HUES48 (cell line): ENCODE results near the gene INTS15.

Experiments used
- H3K27ac ChIP-seq: one replicate; pipeline ENCODE4 v1.7.0; 2013; ENCODE audit warnings: low read depth, low read length, inconsistent platforms
- H3K27me3 ChIP-seq: 2 replicates; pipeline ENCODE4 v1.6.1; 2013; ENCODE audit warnings: mild to moderate bottlenecking, low read length; ENCODE audit not compliant: control insufficient read depth, insufficient read depth
- H3K36me3 ChIP-seq: 2 replicates; pipeline ENCODE4 v1.6.1; 2013; ENCODE audit warnings: low read length; ENCODE audit not compliant: control insufficient read depth, insufficient read depth
- H3K4me1 ChIP-seq: 2 replicates; pipeline ENCODE4 v1.6.1; 2013; ENCODE audit warnings: mild to moderate bottlenecking, low read length; ENCODE audit not compliant: control insufficient read depth, insufficient read depth
- H3K4me3 ChIP-seq: 2 replicates; pipeline ENCODE4 v1.5.1; 2013; ENCODE audit warnings: mild to moderate bottlenecking, low read depth, low read length
- H3K9ac ChIP-seq: 2 replicates; pipeline ENCODE4 v1.6.1; 2013; ENCODE audit warnings: mild to moderate bottlenecking, low read depth, low read length, moderate library complexity
- H3K9me3 ChIP-seq: 2 replicates; pipeline ENCODE4 v1.6.1; 2013; ENCODE audit warnings: low read length; ENCODE audit not compliant: control insufficient read depth, insufficient read depth

The INTS15 gene

DNA sequence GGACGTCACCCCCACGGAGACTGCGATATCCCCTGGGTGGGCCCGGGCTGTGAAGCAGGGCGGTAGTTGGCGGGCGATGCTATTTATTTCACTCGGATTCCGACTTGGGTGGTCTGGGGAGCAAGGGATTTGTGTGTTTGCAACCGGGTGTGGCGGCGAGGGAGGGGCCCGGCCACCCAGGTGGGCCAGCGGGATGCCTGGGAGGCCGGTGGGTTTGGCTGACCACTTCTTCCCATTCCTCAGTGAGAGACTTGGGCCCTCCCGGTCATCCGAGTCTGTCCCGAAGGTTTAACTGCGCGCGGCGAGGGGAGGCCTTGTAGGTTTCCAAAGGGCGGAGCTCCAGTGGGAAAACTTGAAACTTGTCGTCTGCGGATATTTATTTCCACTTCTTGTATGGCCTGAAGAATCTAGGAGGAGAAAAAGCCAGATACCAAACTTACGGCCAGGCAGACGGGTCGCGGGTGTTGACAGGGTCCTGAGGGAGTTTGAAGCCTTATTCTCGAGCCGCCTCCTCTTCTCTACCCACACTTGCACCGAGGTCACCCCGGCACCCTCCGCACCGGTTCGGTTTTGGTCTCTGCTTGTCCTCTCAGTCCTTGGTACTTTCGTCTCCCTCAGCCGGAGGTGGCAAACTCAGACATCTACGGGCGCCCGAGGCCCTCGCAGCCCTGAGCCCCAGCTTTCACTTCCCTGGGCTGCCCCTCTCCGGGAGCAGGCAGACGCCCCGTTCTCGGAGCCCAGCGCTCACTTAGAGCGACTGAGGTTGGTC is 65.2 kb downstream of the INTS15 start:
- no peaks in the 10 kb centered on the region for H3K9me3 ChIP-seq
- H3K4me1 ChIP-seq: no peaks in the 10 kb centered on the region; the same call in 1 of the 2 replicates
- no peak overlapping the region for H3K9ac ChIP-seq
- no peaks in the 10 kb centered on the region; the same call in 1 of the 2 replicates for H3K27me3 ChIP-seq
- H3K27ac ChIP-seq: no peak overlapping the region
- no peak overlapping the region for H3K4me3 ChIP-seq
- peaks cover 12% of the 10 kb centered on the region for H3K36me3 ChIP-seq

DNA sequence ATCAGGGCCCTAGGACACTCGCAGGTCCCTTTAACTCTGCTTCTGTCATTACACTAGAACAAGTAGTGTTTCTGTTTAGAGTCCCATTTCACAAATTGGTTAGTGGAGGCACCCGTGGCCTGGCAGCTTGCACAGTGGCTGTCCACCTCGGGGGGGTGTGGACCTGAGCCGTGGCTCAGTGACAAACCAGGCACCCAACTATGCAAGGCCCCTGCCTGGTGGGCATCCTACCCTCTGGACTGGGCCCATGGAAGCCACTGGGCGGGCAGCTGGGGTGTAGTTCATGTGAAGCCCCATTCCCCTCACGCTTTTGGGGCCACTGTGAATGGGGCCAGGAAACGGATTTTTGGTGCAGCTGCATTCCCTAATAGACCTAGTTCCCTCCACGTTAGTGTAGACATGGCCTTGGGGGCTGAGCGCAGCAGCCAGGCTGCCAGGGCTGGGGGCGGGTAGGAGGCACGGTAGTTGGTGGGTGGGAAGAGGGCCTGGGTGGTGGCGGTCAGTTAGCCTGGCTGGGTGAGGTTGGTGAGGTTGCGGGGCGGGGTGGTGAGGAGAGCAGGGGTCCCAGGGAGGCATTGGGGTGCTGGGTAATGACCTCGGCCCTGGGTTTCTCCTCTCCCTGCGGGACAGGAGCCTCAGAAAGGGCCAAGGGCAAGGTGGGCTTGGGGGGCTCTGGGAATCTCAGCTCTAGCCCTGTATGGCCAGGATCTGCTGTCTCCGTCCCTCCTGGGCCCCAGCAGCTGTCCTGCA is 66.0 kb downstream of the INTS15 start:
- Histone ChIP-seq H3K9ac (no peak overlapping the region), H3K27me3 (no peaks in the 10 kb centered on the region; the same call in 1 of the 2 replicates), H3K9me3 (no peaks in the 10 kb centered on the region), H3K27ac (no peak overlapping the region), H3K36me3 (peaks cover 12% of the 10 kb centered on the region), H3K4me1 (no peaks in the 10 kb centered on the region; the same call in 1 of the 2 replicates), H3K4me3 (no peak overlapping the region)

DNA sequence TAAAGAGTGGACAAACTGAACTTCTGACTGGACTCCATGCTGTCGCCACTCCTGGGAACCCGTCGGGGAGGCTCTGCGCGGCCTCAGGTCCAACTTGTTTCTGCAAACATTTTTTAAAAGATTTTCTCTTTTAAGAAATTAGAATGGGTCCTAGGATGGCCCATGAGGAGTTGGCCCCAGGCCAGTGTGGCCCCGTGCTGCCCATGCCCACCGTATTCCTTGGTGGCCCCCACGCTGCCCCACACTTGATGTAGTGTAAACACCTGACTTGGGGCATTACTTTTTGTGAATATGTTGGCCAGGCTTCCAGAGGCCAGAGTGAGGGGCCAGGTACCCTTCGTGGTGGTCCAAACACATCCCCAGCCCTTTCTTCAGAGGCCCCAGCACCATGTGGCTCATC is 66.6 kb downstream of the INTS15 start:
- no peak overlapping the region for H3K9ac ChIP-seq
- H3K4me1 ChIP-seq: no peaks in the 10 kb centered on the region; the same call in 1 of the 2 replicates
- H3K27me3 ChIP-seq: no peaks in the 10 kb centered on the region; the same call in 1 of the 2 replicates
- H3K9me3 ChIP-seq: no peaks in the 10 kb centered on the region
- H3K4me3 ChIP-seq: no peak overlapping the region
- H3K36me3 ChIP-seq: peaks cover 12% of the 10 kb centered on the region
- no peak overlapping the region for H3K27ac ChIP-seq
